Ectodermal cell (in vitro differentiated cells): Measurements from ENCODE around the gene TP53TG5.
"Not testable (repeated sequence)": the region's sequence is repeated elsewhere in the genome, so short reads cannot be mapped to it uniquely, and the experiment has no call there.

Experiments used
- H3K27ac ChIP-seq: 2 replicates; pipeline ENCODE4 v1.7.0; 2013; ENCODE audit warnings: mild to moderate bottlenecking, low read depth, low read length; ENCODE audit not compliant: insufficient read depth, poor library complexity, severe bottlenecking
- H3K27me3 ChIP-seq: 2 replicates; pipeline ENCODE4 v1.7.0; 2013; ENCODE audit warnings: mild to moderate bottlenecking, low read length; ENCODE audit not compliant: insufficient read depth, control insufficient read depth, poor library complexity, severe bottlenecking
- H3K36me3 ChIP-seq: one replicate; pipeline ENCODE4 v1.7.0; 2013; ENCODE audit warnings: low read length; ENCODE audit not compliant: control insufficient read depth, insufficient read depth
- H3K4me1 ChIP-seq: one replicate; pipeline ENCODE4 v1.7.0; 2013; ENCODE audit warnings: low read length; ENCODE audit not compliant: control insufficient read depth, insufficient read depth
- H3K4me3 ChIP-seq: 2 replicates; pipeline ENCODE4 v1.7.0; 2013; ENCODE audit warnings: low read depth, low read length, control low read depth; ENCODE audit not compliant: insufficient read depth
- H3K9me3 ChIP-seq: 2 replicates; pipeline ENCODE4 v1.7.0; 2013; ENCODE audit warnings: mild to moderate bottlenecking, low read length, moderate library complexity; ENCODE audit not compliant: control insufficient read depth
- WGBS, 2 experiments: methylation state at CpG; one replicate each; pipeline ENCODE4 v1.1.7; 2013; ENCODE audit warnings: missing lambda C conversion rate in 2 of 2; 5-methylcytosine and 5-hydroxymethylcytosine counted together

Gene TP53TG5

DNA sequence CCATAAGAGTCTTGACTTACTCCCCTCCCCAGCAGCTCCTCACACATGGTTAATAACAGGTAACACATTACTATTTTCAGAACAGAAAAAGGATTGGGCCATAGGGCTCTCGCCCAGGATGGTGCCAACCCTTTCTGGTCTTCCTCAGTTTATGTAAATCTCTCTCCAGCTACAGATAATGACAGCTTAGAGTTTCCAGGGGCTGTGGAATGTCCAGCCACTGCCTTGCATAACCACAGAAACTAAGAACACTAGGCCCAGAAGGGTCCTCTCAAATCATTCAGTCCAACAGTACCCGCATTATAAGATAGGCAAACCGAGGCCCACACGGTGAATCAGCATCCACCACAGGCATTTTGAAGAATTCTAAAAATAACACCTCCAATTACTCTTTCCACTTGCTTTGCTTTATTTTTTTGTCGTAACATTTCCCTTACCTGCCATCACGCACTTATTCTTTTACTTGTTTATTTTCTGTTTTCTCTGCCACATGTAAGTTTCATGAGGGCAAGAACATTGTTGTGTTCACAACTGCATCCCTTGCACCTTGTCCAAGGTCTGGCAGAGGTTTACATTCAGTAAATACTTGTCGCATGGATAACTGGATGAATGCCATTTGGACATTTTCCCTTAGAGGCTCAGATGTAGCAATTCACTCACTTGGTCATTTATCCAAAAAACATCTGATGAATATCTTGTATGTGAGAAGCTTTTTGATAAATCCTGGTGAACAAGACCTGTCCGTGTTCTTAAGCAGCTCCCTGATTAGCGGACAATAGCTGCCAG, 23.5 kb downstream of the TP53TG5 start:
- Histone ChIP-seq H3K4me3 (no peak overlapping the region), H3K27ac (no peak overlapping the region), H3K4me1 (no peaks in the 10 kb centered on the region), H3K36me3 (no peaks in the 10 kb centered on the region), H3K27me3 (no peaks in the 10 kb centered on the region), H3K9me3 (no peaks in the 10 kb centered on the region)
- WGBS, 2 experiments, result 82 to 90% methylated on average over 9 of the region's 9 CpGs

DNA sequence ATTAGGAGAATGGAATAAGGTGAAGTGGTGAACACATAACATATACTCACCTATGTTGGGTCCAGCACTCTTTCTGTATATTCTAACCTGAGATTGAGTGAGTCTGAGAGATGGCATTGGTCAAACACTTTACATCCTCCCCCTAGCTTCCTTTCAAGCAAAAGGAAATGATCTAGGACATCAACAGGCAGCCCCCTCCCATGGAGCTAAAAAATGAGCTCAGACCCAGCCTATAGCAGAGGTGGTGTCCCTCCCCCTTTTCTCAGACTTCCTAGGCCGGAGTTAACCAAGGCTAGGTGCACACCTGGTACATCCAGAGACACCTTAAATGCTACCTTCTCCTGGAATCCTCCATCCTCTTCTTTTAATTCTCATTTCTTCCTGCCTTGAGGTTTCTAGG, 24.4 kb downstream of the TP53TG5 start:
- Histone ChIP-seq H3K4me3 (no peak overlapping the region), H3K27ac (no peak overlapping the region), H3K9me3 (no peaks in the 10 kb centered on the region), H3K27me3 (no peaks in the 10 kb centered on the region), H3K36me3 (no peaks in the 10 kb centered on the region), H3K4me1 (no peaks in the 10 kb centered on the region)
- 79 to 89% methylated on average over 1 of the region's 1 CpG for WGBS, 2 experiments

DNA sequence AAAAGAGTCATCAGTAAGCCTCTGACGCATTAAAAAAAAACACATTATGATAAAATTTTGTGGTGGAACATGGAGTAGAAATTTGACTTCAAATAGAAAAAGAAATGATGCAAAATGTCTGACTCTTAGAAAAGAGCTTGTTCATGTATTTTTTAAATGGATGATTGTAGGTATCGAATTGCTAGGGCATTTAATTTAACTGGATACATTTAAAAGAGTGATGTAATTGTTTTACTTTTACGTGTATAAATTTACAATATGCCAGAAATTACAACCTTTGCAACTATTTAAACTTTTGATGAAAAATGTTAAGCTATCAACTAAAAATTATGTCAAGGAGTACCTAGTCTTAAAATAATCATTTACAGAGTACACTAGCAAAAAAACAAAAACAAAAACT, 25.4 kb downstream of the TP53TG5 start:
- Histone ChIP-seq H3K4me3 (no peak overlapping the region), H3K27me3 (no peaks in the 10 kb centered on the region), H3K36me3 (no peaks in the 10 kb centered on the region), H3K9me3 (no peaks in the 10 kb centered on the region), H3K4me1 (no peaks in the 10 kb centered on the region), H3K27ac (no peak overlapping the region)
- 100% methylated on average over 2 of the region's 3 CpGs for WGBS, 2 experiments

DNA sequence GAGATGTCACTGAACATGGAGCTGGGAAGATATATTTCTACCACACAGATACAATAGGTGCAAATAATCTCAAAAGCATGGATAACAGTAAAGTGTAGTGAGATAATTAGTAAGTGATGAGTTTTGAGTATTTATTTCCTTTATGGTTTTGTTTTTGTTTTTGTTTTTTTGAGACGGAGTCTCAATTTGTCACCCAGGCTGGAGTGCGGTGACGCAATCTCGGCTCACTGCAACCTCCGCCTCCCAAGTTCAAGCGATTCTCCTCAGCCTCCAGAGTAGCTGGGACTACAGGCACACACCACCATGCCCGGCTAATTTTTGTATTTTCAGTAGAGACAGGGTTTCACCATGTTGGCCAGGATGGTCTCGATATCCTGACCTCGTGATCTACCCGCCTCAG, 27.3 kb downstream of the TP53TG5 start:
- H3K4me3 ChIP-seq, H3K27ac ChIP-seq, H3K27me3 ChIP-seq, H3K36me3 ChIP-seq, H3K9me3 ChIP-seq: not testable (repeated sequence)
- 90 to 96% methylated on average over 10 of the region's 10 CpGs for WGBS, 2 experiments
- peaks cover 14% of the 10 kb centered on the region for H3K4me1 ChIP-seq

DNA sequence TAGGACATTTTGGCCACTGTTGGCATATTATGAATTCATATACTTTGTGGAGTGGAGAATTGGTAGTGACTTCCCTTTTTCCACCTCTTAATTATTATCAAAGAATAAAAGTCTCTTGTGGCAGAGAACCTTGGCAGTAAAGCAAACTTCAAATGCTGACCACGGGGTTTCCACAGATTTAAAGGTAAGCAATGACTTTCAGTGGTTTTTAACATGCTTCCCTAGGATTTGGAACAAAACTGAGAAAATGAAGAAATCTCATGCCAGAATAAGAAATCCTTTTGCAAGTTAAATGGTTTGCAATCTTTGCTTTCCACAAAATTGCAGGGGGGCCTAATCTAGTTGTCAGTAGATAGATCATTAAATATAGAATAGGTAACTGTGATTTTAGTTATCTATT, 27.9 kb downstream of the TP53TG5 start:
- WGBS, 2 experiments, result 96% methylated on average over 1 of the region's 1 CpG
- H3K4me3 ChIP-seq, result no peak overlapping the region
- no peaks in the 10 kb centered on the region for H3K9me3 ChIP-seq
- H3K27me3 ChIP-seq, result no peaks in the 10 kb centered on the region
- no peaks in the 10 kb centered on the region for H3K36me3 ChIP-seq
- no peak overlapping the region for H3K27ac ChIP-seq
- H3K4me1 ChIP-seq, result peaks cover 19% of the 10 kb centered on the region

DNA sequence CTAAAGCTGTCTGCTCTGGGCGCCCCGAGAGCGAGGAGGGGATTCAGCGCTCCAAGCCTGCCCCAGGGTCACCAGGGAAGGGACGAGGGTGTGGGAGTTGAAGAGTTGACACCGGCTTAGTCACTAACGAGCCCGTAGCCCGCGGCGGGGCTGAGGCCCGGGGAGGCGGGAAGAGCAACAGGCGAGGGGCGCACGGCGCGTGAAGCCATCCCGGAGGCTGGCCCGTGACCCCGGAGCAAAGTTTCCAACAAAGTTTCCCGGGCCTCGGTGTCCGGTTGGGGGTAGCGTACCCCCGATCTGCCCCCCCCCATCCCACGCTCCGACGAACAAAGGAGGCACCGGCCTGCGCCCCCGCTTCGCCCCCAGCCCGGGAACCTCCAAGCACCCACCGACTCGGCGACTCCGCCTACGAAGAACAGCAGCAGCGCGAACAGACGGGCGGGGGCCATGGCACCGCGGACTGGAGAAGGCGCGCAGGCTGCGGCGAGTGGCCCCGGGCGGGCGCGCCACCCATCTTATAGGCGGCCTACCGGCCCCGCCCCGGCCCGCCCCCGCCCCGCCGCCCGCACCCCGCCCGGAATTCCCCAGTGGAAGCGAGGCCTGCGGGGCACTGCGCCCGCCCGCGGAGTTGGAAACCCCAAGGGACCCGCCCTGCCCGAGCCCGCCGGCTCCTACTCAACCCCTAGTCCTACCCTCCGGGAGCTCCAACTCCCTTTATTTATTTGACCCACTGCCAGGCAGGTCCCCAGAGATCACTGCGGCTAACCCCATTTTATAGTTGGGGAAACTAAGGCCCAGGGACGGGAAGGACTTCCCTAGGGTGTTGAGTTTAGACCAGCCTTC, 30.0 kb downstream of the TP53TG5 start, which contains the start of gene SDC4:
TSS of gene SDC4 (minus strand) at position 489 of the 843 bp plus-strand sequence. CDS start at position 449, 40 bp downstream.
- Histone ChIP-seq H3K4me3 (peak within 1 kb of the TSS; percentile 64), H3K27ac (no peak within 1 kb of the TSS), H3K4me1 (peaks cover 40% of the 10 kb centered on the region), H3K9me3 (no peaks in the 10 kb centered on the region), H3K36me3 (no peaks in the 10 kb centered on the region), H3K27me3 (no peaks in the 10 kb centered on the region)
- WGBS, 2 experiments, result 2% methylated on average over 77 of the region's 77 CpGs

DNA sequence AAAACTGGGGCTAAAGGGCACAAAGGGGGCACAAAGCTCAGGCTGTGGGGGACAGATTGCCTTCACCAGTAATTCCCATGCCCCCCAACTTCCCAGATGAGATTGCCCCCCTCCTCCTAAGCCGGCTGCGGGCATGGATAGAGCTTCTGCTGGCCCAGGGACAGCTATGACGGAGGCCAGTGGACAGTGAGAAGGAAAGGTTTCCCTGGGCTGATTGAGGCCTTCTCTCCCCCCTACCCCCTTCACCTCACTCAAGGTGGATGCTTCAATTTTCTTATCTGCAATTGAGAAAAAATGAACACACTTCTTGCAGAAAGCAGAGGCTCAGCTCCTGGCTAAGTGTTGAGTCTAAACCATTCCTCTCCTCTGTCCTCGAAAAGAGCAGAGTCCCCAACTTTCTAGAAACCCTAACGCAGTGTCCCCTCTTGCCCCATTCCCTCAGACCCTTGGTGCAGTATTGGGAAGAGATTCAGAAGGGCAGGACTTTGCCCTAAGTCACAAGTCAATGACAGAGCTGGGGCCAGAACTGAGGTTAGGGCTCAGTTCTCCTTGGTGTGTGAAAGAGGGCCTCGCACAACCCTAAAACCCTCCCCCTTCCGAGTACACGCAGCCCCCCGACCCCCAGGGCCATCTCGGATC, 30.7 kb downstream of the TP53TG5 start:
- WGBS, 2 experiments, result 4 to 8% methylated on average over 9 to 10 of the region's 10 CpGs
- Histone ChIP-seq H3K27ac (no peak overlapping the region), H3K36me3 (no peaks in the 10 kb centered on the region), H3K4me1 (peaks cover 47% of the 10 kb centered on the region), H3K4me3 (peak overlapping the region; percentile 64), H3K9me3 (no peaks in the 10 kb centered on the region), H3K27me3 (no peaks in the 10 kb centered on the region)

DNA sequence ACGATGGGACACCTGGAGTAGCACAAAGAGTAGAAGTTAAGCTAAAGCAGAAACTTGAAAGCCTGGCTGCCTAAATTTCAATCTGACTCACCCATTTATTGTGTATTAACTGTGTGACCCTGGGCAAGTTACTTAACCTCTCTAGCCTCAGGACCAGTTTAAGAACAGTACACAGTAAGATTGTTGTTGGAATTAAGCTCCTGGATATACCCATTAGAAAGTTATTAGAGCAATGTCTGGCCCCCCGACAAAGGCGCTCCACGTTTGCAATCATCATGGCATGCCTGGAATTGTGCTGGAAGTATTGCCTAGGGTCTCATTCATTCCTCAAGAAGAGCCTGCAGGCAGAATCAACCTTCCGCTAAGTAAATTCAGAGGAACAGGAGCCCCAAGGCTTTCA, 31.3 kb downstream of the TP53TG5 start:
- H3K4me1 ChIP-seq, result peaks cover 53% of the 10 kb centered on the region
- no peak overlapping the region for H3K27ac ChIP-seq
- no peaks in the 10 kb centered on the region for H3K9me3 ChIP-seq
- peak overlapping the region; percentile 64 for H3K4me3 ChIP-seq
- 50 to 63% methylated on average over 5 of the region's 5 CpGs for WGBS, 2 experiments
- H3K36me3 ChIP-seq, result no peaks in the 10 kb centered on the region
- H3K27me3 ChIP-seq, result no peaks in the 10 kb centered on the region

DNA sequence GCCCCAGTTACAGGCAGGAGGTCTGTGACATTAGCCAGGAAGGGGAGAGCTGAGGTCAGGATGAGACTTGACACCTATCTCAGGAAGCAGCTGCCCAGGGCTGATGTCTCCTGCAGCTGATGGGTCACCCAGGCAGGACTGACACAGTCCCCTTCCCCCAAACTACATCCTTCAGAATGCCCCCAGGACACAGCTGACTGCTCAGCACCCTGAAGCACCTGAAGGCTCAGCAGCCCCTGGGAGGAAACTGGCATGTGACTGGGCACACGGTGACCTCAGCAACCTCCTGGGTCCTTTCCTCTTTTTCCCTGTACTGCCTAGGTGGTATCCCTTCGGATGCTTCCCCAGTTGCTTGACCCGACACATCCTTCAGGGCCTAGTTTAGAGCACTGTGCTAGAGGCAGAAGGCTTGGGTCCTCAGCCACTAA, 31.8 kb downstream of the TP53TG5 start:
- no peaks in the 10 kb centered on the region for H3K36me3 ChIP-seq
- no peaks in the 10 kb centered on the region for H3K27me3 ChIP-seq
- 69 to 73% methylated on average over 3 of the region's 3 CpGs for WGBS, 2 experiments
- no peak overlapping the region for H3K27ac ChIP-seq
- no peaks in the 10 kb centered on the region for H3K9me3 ChIP-seq
- H3K4me3 ChIP-seq, result no peak overlapping the region
- peaks cover 58% of the 10 kb centered on the region for H3K4me1 ChIP-seq
